HG03045 (cell line): ENCODE results near the gene CD101.

Experiments
- ATAC-seq: cut with Tn5 transposase; IDR thresholded peaks from one replicate; pipeline ENCODE4 v1.9.1; 2021; ENCODE audit warnings: mild to moderate bottlenecking, moderate library complexity; ENCODE audit not compliant: unreplicated experiment

The CD101 gene

DNA sequence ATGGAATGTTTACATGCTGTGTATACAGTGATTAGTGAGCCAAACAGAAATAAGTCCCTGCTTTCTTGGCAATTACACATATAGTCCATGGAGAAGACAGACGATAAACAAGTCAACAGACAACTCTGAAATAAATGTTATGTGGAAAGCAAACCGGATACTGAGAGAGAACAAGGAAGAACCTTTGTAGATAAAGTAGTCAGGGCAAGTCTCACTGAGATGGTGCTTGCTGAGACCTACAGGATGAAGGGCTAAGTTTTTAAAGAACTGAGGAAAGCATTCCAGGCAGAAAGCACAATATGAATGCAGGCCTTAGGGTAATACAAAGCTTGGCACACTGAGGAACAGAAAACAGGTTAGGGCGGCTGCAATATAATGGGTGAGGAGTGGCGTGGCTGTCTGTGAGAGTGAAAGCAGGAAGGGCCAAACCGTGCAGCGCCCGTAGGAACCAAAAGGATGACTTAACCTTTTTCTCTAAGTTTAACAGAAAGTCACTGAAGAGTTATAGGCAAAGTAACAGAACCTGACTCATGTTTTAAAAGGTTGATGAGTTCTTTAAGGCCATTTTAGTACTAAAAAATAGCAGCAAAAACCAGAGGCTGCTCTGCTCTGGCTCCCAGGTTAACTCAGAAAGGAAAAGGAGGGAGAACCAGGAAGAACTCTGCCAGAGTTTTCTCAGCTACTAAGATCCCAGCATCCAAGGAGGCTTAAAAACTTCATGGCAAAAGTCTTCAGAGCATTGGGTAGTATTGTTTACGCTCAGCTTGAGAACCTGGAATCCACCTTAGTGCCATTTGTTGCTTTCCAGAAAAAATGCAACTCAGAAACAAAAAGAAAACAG lies 49.9 kb downstream of the CD101 start:
- ATAC-seq = peak; percentile 88

DNA sequence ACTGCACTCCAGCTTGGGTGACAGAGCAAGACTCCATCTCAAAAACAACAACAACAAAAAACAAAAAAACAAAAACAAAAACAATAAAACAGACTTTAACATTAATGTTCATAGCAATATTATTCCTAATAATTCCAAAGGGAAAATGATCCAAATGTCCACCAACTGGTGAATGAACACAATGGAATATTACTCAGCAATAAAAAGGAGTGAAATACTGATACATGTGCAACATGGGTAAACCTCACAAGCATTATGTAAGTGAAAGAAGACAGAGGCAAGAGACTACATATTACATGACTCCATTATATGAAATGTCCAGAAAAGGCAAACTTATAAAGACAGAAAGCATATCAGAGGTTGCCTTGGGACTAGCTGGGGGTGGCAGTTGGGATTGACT lies 52.5 kb downstream of the CD101 start:
- ATAC-seq = no peak

DNA sequence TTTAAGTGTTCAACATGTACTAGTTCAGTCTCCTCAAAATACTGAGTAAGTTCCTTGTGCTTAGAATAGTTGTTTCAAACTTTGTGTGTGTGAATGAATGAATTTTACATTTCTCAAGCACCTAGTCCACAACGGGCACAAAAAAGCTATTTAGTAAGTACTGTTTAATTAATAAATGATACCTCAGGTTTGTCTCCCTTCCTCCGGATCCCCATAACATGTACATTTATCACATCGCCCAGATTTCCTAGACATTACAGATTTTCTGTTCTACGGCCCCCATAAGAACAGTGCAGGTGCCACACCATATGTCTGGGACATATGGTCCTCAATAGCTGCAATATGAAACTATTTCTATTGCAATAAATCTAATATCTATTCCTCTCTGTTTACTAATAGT lies 57.2 kb downstream of the CD101 start:
- ATAC-seq = no peak

DNA sequence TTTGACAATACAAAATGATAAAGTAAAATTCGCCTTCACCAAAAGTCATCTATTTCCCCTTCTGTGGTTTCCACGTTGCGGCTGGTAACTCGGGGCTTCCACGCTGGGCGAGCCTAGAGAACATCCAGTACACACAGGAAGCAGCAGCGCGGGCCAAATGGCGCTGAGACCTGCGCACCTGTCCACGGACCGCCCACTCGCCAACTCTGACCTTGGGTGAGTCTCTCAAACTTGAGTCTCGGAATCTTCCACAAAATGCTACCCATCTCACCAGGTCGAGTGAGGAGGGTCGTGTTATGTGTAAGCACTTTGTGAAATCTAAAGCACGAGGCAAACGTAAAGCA lies 57.7 kb downstream of the CD101 start:
- peak; percentile 37 for ATAC-seq

DNA sequence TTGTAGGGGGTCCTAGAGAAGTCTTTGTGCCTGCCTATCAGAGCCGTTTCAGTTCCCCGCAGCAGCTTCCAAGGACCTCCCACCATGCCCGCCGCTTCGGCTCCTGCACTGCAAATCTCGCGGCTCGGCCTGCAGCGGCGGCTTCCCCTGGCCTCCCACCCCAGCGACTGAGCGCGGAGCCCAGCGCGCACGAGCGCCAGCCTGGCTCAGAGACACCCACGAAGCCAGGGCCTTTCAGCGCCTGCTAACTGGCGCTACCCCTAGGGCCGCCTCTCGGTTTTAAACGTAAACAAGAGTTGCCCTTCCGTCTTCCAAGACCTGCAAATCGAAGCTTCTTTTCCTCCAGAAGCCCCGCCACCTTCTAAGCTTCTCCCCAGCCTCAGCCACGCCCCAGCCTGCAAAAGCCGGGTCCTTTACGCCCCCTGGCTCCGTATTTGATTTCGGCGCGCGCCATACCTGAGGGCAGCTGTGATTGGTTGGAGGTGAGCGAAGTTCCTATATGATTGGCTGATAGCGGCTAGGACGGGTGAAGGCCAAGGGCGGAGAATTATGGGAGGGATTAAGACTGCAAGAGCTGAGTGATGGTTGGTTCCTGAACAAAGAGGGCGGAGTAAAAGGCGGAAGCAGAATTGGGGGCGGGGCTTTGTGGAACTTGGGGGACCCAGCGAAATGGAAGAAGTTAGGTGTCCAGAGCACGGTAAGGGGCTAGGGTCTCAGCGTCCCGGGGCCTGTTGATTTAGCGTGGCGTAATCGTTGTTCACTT lies 58.3 kb downstream of the CD101 start, which contains the start of gene TTF2:
TSS of gene TTF2 (plus strand) at position 649 of the 763 bp plus-strand sequence. CDS start at position 670, 21 bp downstream.
- peak; percentile 96 for ATAC-seq

DNA sequence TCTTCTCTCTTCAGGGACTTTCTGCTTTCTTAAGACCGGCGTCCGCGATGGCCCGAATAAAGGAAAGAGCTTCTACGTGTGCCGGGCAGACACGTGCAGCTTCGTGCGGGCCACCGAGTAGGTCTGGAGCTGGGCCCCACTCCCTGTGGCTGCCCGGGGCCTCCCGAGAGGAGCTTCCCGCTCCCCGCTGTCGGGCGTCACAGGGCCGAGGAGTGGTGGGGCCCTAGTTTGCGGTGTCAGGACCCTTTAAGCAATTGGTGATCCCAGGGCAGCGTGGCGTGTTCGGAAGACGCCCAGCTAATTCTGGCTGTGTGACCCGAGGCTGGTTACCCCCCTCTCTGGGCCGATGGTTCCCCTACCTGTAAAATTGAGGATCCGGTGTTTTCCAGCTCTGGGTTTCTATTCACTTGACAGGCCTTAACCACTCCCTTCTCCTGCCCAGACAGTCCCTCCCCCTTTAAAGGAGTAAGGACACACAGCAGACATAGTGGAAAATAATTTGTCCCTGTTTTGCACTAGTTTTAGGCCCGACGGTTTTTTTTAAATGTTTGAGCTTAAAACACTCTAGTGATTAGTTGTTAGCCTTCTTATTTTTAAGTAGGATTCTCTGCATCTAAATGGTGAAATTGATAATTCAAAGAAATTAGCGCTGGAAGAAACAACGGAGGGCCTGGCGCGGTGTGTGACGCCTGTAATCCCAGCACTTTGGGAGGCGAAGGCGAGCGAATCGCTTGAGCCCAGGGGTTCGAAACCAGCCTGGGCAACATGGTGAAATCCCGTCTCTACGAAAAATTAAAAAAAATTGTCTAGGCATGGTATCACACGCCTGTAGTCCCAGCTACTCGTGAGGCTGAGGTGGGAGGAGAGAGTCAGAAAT lies 59.1 kb downstream of the CD101 start:
- peak; percentile 5 for ATAC-seq

DNA sequence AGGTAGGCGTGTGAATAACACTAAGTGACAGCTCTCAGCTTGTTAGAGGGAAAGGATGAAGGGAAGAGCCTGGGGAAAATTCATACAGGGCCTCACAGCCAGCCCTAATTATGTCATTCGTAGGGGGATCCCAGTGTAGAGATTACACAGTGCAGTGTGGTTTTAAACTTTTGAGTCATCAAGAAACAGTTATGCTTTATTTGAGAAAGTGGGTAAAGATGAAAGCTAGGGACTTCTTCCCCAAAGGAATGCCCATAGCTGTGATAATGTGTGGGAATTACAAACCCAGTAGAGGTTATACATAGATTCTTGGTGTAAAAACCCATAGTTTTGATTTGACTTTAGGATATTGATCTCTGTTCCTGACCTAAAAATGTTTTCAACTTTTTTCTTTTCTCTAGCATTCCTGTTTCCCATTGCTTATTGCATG lies 60.4 kb downstream of the CD101 start:
- ATAC-seq = no peak

DNA sequence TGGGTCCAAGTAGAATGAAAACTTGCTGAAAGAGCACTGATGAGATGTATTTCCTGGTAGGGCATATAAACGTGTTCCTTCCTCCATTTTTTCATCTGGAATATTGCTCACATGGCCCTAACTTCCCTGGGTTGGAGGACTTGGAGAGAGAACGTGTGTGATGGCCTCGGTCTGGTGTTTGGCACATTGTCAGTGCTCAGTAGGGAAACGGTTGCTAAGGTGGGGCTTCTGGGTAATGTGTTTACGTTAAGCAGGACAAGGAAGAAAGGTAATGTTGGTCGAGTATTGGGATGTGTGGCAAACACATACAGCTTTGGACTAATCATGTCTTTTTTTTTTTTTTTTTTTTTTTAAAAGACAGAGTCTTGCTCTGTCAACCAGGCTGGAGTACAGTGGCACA lies 64.8 kb downstream of the CD101 start:
- no peak for ATAC-seq

DNA sequence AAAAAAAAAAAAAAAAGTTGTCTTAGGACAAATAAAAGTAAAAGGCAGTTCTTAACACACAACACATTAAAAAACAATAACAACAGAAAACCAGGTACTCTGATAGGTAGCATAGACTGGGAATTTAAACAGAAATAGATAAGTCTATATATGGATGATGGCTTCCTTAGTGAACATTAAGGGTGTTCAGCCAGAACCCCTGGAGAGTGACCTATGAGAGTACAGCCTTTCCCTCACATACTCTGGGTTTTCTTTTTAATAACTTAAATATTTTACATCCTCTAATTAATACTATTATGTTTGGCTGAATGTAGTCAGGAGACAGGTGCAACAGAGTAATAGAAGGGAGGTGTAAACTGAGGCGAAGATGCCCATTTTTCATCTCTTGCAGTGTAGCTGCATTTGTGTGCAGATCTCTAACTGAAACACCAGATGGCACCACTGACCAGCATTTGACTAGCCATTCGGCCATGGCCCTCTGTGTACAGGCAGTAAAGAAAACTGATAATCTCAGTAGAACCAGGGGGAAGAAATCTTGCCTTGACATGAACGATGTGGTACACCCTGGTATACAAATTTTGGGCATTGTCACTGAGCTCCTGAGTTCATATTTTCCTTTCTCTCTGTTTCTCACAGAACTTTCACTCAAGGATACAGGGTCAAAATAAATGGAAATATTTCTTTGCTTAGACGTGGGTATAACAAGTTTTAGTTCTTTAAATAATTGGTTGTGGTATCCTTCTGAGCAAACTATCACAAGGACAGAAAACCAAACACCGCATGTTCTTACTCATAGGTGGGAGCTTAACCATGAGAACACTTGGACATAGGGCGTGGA lies 66.2 kb downstream of the CD101 start:
- no peak for ATAC-seq

DNA sequence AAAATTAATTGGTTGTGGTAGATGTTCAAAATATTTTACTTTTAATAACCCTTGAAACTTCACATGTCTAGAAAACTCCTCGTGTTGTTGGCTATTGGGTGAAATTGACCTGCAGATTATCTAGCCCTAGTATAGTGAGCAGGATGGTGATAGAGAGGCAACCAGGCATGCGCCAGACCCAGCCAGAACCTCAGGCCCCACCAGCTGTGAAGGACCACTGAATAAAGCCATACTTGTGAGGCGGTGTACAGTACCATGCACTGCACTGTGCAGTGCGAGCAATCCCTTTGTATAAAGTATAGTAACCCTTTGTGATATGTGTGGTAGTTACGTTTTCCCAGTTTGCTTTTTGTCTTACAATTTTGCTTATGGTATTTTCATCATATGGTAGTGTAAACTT lies 67.0 kb downstream of the CD101 start:
- no peak for ATAC-seq

DNA sequence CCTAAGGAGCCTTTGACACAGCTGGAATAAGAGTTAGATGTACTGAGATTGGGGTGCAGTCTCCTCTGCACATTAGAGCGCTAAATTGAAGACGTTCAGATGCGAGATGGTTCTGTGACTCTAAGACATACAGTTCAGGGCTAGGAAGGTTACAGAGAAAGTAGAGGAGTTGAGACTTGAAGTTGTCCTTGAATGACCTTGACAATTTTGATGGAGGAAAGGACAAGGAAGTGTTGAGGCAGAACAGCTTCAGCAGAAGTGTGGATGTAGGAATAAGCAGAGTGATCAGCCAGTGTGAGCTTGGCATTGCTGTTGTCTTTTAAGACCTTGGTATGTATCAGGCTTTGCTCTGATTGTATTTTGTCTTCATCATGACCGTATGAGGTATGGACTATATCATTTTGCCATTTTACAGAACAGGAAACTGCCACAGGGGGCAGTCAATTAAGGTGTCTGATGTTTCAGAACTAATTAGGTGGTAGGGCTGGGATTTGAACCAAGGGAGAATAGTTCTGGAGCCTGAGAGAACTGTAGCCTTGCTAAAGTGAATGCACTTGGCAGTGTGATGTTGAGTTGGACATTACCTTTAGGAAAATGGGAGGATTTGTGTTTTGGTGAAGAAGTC lies 67.8 kb downstream of the CD101 start:
- no peak for ATAC-seq

DNA sequence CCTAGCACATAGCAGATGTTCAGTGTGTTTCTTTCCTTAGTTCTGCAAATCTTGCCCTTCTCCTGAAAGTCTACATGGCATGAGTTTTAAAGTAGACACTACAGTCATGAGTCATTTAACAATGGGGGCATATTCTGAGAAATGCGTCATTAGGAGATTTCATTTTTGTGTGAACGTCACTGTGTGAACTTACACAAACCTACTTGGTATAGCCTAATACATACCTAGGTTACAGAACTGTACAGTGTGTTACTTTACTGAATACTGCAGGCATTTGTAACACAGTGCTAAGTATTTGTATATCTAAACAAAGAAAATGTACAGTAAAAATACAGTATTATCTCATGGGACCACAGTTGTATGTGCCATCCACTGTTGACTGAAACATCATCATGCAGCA lies 68.6 kb downstream of the CD101 start:
- no peak for ATAC-seq

DNA sequence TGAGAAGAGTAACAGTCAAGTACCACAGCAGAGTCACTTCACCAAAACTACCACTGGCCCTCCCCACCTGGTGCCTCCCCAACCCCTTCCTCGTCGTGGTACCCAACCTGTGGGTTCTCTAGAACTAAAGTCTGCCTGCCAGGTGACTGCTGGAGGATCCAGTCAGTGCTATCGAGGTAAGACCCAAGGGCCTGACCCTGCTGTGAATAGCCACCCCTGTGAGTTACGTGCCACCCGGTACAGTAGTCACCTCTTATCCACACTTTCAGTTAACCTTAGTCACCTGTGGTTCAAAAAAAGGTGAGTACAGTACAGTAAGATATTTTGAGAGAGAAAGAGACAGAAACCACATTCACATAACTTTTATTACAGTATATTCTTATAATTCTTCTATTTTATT lies 75.1 kb downstream of the CD101 start:
- ATAC-seq = no peak

DNA sequence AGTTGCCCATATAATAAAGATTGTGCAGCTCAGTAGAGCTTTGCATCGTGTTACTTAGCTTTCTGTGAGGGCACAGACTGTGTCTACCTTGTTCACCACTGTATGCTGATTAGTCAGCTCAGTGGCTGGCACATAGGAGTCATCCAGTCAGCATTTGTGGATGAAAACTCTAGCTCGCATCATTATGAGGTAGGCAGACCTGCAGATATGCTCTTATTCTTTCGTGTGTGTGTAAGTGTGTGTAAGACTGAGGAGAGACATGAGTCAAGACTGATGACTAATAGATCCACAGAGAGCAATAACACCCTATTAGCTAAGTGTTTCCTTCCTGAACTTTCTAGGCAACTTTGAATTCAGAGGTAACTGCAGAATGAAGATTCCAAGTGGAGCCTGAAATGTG lies 75.7 kb downstream of the CD101 start:
- no peak for ATAC-seq

DNA sequence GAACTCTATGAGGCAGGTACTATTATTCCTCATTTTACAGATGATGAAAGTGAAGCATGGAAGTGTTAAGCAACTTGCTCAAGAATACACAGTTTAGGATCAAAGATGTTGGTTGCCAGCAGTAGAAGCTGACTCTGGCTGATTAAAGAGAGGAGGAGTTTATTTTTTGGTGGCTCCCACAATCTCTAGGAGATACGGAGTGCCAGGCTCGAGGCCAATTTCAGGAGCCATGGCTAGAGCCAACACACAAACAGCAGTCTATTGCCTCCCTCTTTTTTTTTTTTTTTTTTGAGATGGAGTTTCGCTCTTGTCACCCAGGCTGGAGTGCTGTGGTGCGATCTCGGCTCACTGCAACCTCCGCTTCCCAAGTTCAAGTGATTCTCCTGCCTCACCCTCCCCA lies 78.2 kb downstream of the CD101 start:
- no peak for ATAC-seq

DNA sequence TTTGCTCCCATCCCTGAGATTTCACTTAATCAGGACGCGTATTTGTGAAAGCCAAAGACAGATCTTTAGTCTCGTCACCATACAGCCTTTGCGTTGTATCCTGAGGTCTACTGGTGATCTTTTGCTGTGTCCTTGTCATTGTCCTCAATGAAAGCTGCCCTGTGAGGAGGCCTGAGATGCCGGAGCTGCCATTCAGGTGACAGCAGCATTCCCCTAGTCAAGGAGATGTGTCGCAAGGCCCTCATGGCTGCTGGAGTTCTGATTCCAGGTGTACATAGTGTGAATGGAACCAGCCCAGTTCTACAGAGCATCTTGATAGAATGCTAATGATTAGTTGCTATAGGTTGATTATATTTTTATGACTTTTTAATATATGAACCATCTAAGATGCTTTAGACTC lies 82.7 kb downstream of the CD101 start:
- no peak for ATAC-seq
